CD14-positive monocyte (primary cell): ENCODE results near the gene PDS5B. TPM values are rescaled to one million over a fixed set of nuclear protein-coding genes. Genes with fewer than 3 reads are reported as not detected.

Source experiments
- DNase-seq, 3 donors: peaks; one replicate each; pipeline ENCODE4 v3.0.0-alpha.2; 2011 to 2022
- H2AFZ ChIP-seq: 2 replicates; pipeline ENCODE4 v1.6.0; 2012; ENCODE audit warnings: mild to moderate bottlenecking, low read depth, low read length, inconsistent platforms; ENCODE audit not compliant: insufficient read depth, poor library complexity, severe bottlenecking
- H3K27ac ChIP-seq, 2 donors: 1 replicate in 1 of 2; 2 replicates in 1 of 2; pipeline ENCODE4 v1.5.1; 2012 to 2013; ENCODE audit warnings: low read length in 2 of 2, control low read depth in 1 of 2, inconsistent platforms in 1 of 2, low read depth in 1 of 2, mild to moderate bottlenecking in 1 of 2
- H3K27me3 ChIP-seq, 2 donors: one replicate each; pipeline versions ENCODE4 v1.6.0 to v1.6.1; 2011 to 2013; ENCODE audit warnings: low read length in 2 of 2; ENCODE audit not compliant: control insufficient read depth in 2 of 2, insufficient read depth in 2 of 2
- H3K36me3 ChIP-seq, 2 donors: replicated peaks in 1 of 2; 1 replicate in 1 of 2; 2 replicates in 1 of 2; pipeline versions ENCODE4 v1.5.1 to v1.6.1; 2012 to 2013; ENCODE audit warnings: low read length in 2 of 2, control low read depth in 1 of 2, inconsistent platforms in 1 of 2, mild to moderate bottlenecking in 1 of 2; ENCODE audit not compliant: insufficient read depth in 2 of 2, control insufficient read depth in 1 of 2
- H3K4me1 ChIP-seq, 2 donors: 1 replicate in 1 of 2; 2 replicates in 1 of 2; pipeline versions ENCODE4 v1.5.1 to v1.6.1; 2012 to 2013; ENCODE audit warnings: low read length in 2 of 2, control low read depth in 1 of 2, inconsistent platforms in 1 of 2, mild to moderate bottlenecking in 1 of 2, moderate library complexity in 1 of 2; ENCODE audit not compliant: insufficient read depth in 2 of 2, control insufficient read depth in 1 of 2
- H3K4me2 ChIP-seq: replicated peaks from 2 replicates; pipeline ENCODE3; 2012; ENCODE audit warnings: low read length, moderate library complexity, mild to moderate bottlenecking; ENCODE audit not compliant: poor library complexity, severe bottlenecking; ENCODE audit errors: extremely low read depth
- H3K4me3 ChIP-seq, 3 experiments: fragments of 200-600 bp in 1 of 3; sonication (generic) in 1 of 3; replicated peaks in 1 of 3; 1 replicate in 2 of 3; 2 replicates in 1 of 3; pipeline ENCODE4 v1.5.1; 2011 to 2013; ENCODE audit warnings: low read length in 3 of 3, mild to moderate bottlenecking in 3 of 3, control low read depth in 2 of 3, low read depth in 2 of 3, inconsistent platforms in 1 of 3, moderate library complexity in 1 of 3
- H3K79me2 ChIP-seq: 2 replicates; pipeline ENCODE4 v1.6.0; 2012; ENCODE audit warnings: mild to moderate bottlenecking, control low read depth, inconsistent platforms, low read length, moderate library complexity; ENCODE audit not compliant: insufficient read depth
- H3K9ac ChIP-seq: 2 replicates; pipeline ENCODE4 v1.6.0; 2017; ENCODE audit warnings: low read length, mild to moderate bottlenecking; ENCODE audit not compliant: insufficient read depth, poor library complexity, severe bottlenecking
- H3K9me3 ChIP-seq, 2 donors: replicated peaks in 1 of 2; 1 replicate in 1 of 2; 2 replicates in 1 of 2; pipeline versions ENCODE4 v1.5.1 to v1.6.1; 2012 to 2013; ENCODE audit warnings: low read length in 2 of 2, control low read depth in 1 of 2; ENCODE audit not compliant: control insufficient read depth in 1 of 2, insufficient read depth in 1 of 2
- H4K20me1 ChIP-seq: 2 replicates; pipeline ENCODE4 v1.6.0; 2012; ENCODE audit warnings: mild to moderate bottlenecking, low read length, control low read depth, moderate library complexity; ENCODE audit not compliant: insufficient read depth
- H3K27ac Mint-ChIP-seq, 7 donors: one replicate each; pipeline ENCODE4 v1.8.0; 2020; ENCODE audit warnings: mild to moderate bottlenecking in 7 of 7, mixed read lengths in 7 of 7, moderate library complexity in 6 of 7, inconsistent platforms in 2 of 7
- H3K27me3 Mint-ChIP-seq, 3 donors: one replicate each; pipeline ENCODE4 v1.8.0; 2021 to 2022; ENCODE audit warnings: low read depth in 3 of 3, mild to moderate bottlenecking in 3 of 3, mixed read lengths in 3 of 3, moderate library complexity in 3 of 3, inconsistent platforms in 1 of 3
- H3K36me3 Mint-ChIP-seq, 2 donors: one replicate each; pipeline ENCODE4 v1.8.0; 2020; ENCODE audit warnings: mixed read lengths in 2 of 2, inconsistent platforms in 1 of 2, mild to moderate bottlenecking in 1 of 2
- H3K4me1 Mint-ChIP-seq: one replicate; pipeline ENCODE4 v1.8.0; 2020; ENCODE audit warnings: mild to moderate bottlenecking, mixed read lengths
- H3K4me3 Mint-ChIP-seq, 2 donors: one replicate each; pipeline ENCODE4 v1.8.0; 2020; ENCODE audit warnings: mild to moderate bottlenecking in 2 of 2, mixed read lengths in 2 of 2, moderate library complexity in 1 of 2
- H3K9me3 Mint-ChIP-seq, 7 donors: one replicate each; pipeline ENCODE4 v1.8.0; 2020 to 2022; ENCODE audit warnings: mixed read lengths in 7 of 7, mild to moderate bottlenecking in 6 of 7, moderate library complexity in 6 of 7, inconsistent platforms in 2 of 7
- CTCF ChIP-seq: fragments of 200-600 bp; IDR thresholded peaks from one replicate; pipeline ENCODE4 v1.8.0; 2022; ENCODE audit warnings: antibody characterized with exemption, mild to moderate bottlenecking
- WGBS: methylation state at CpG from one replicate; pipeline ENCODE4 v1.1.5; 2013; ENCODE audit warnings: missing lambda C conversion rate; ENCODE audit not compliant: insufficient coverage; 5-methylcytosine and 5-hydroxymethylcytosine counted together
- intact Hi-C, 2 donors: fragments of 100-400 bp; cut with micrococcal nuclease; formaldehyde crosslinking; loops; one replicate each; pipeline versions ENCODE4 v1.15.0 to v1.15.1; 2023
- polyA plus RNA-seq, 3 donors: library from polyadenylated mRNA; depleted of rRNA in 1 of 3; unstranded in 2 of 3; stranded (reverse) in 1 of 3; fragments of 300-500 nt in 2 of 3; fragments of >200 nt in 1 of 3; fragmentation: Illumina TruSeq in 2 of 3; gene quantifications; 1 replicate in 2 of 3; 2 replicates in 1 of 3; pipeline ENCODE4 v1.2.3, GENCODE V29; 2012 to 2021

Gene PDS5B
- polyA plus RNA-seq, 3 donors: 9.0 to 33.0 (median 21.0) TPM

- Histone ChIP-seq H3K9ac (no peak overlapping the region), H3K4me2 (no peak overlapping the region), H4K20me1 (no peaks in the 10 kb centered on the region), H3K27me3 (no peaks in the 10 kb centered on the region), H3K4me3 (no peak overlapping the region), H3K27ac (no peak overlapping the region), H3K4me1 (no peaks in the 10 kb centered on the region), H3K9me3 (no peaks in the 10 kb centered on the region), H2AFZ (no peak overlapping the region), H3K79me2 (no peaks in the 10 kb centered on the region), H3K36me3 (no peaks in the 10 kb centered on the region)
- H3K27ac Mint-ChIP-seq: peak overlapping the region in 1 of 7 donors; percentile 12
- TF ChIP-seq CTCF: no peak
- no peaks in the 10 kb centered on the region for H3K36me3 Mint-ChIP-seq
- no peaks in the 10 kb centered on the region for H3K4me1 Mint-ChIP-seq
- no peak overlapping the region for H3K4me3 Mint-ChIP-seq
- intact Hi-C loops: no loop called here
- no peak for DNase-seq
- WGBS: 95% methylated on average over 10 of the region's 14 CpGs
- H3K9me3 Mint-ChIP-seq: peaks cover 0 to 2% (median 0%) of the 10 kb centered on the region in 7 donors
- H3K27me3 Mint-ChIP-seq: peaks cover 0 to 3% (median 2%) of the 10 kb centered on the region in 3 donors
These were observed 235.0 kb downstream of the PDS5B start for GRCh38 chr13:32821149-32821688.

GRCh38 chr13:32822771-32823170 lies 236.5 kb downstream of the PDS5B start:
- no peak overlapping the region for H3K27ac ChIP-seq
- intact Hi-C loops: no loop called here
- H3K4me2 ChIP-seq: no peak overlapping the region
- H3K4me3 ChIP-seq: no peak overlapping the region
- no peak overlapping the region for H3K9ac ChIP-seq
- H3K36me3 ChIP-seq: no peaks in the 10 kb centered on the region
- no peak for DNase-seq
- H3K27me3 ChIP-seq: no peaks in the 10 kb centered on the region
- Mint-ChIP-seq H3K27me3 (peaks cover 0 to 5% (median 0%) of the 10 kb centered on the region in 3 donors), H3K27ac (no peak overlapping the region), H3K4me3 (no peak overlapping the region), H3K4me1 (no peaks in the 10 kb centered on the region), H3K9me3 (peaks cover 0 to 4% (median 0%) of the 10 kb centered on the region in 7 donors), H3K36me3 (no peaks in the 10 kb centered on the region)
- H4K20me1 ChIP-seq: no peaks in the 10 kb centered on the region
- no peak overlapping the region for H2AFZ ChIP-seq
- WGBS: 86% methylated on average over 3 of the region's 4 CpGs
- H3K9me3 ChIP-seq: no peaks in the 10 kb centered on the region
- no peaks in the 10 kb centered on the region for H3K4me1 ChIP-seq
- TF ChIP-seq CTCF: no peak
- H3K79me2 ChIP-seq: no peaks in the 10 kb centered on the region
